HepG2 (cell line): ENCODE measurements around the gene IGDCC3.

Experiments
- ARNTL ChIP-seq: sonication (generic); formaldehyde crosslinking; IDR thresholded peaks from 2 replicates; pipeline ENCODE4 v1.4.0; 2020; ENCODE audit warnings: mild to moderate bottlenecking, missing genetic modification reagents
- FOXJ3 ChIP-seq: sonication (generic); formaldehyde crosslinking; IDR thresholded peaks from 2 replicates; pipeline ENCODE4 v1.4.0; 2020; ENCODE audit warnings: missing genetic modification reagents, mild to moderate bottlenecking, borderline replicate concordance
- SP2 ChIP-seq: sonication (generic); formaldehyde crosslinking; IDR thresholded peaks from 2 replicates; pipeline ENCODE4 v1.5.1; 2020; ENCODE audit warnings: mild to moderate bottlenecking, missing genetic modification reagents
- ZNF367 ChIP-seq: sonication (generic); formaldehyde crosslinking; IDR thresholded peaks from 2 replicates; pipeline ENCODE4 v1.4.0; 2020; ENCODE audit warnings: missing genetic modification reagents, borderline replicate concordance
- TF ChIP-seq, protein P1 (sequence below): sonication (generic); formaldehyde crosslinking; IDR thresholded peaks from 2 replicates; pipeline ENCODE4 v1.4.0; 2020; ENCODE audit warnings: mild to moderate bottlenecking, missing genetic modification reagents
- TF ChIP-seq, protein P2 (sequence below): sonication (generic); formaldehyde crosslinking; IDR thresholded peaks from 2 replicates; pipeline ENCODE4 v1.5.0; 2020; ENCODE audit warnings: mild to moderate bottlenecking, missing genetic modification reagents, moderate library complexity
- TF ChIP-seq, protein P3 (sequence below): IDR thresholded peaks from 2 replicates; pipeline ENCODE4 v1.6.1; 2012; ENCODE audit warnings: inconsistent platforms

DNA sequence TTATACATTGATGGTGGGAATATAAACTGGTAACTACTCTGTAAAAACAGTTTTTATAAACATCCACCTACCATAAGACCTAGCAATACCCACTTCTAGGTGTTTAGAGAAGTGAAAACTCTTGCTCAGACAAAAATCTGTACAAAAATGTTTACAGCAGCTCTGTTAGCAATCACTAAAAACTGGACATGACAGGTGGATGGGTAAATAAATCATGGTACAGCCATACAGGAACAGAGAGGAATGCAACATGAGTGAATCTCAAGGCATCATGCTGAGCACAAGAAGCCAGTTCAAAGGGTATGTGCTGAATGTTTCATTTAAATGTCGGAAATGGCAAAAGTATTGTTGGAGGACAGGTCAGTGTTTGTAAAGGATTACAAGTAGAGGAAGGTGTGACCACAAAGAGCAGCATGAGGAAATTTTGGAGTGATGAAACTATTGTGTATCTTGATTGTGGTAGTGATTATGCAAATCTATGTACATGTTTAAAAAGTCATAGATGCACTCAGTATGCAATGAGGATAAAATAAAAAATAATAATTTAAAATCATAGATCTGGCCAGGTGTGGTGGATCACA lies 84.8 kb downstream of the IGDCC3 start:
- TF ChIP-seq, protein P1, sequence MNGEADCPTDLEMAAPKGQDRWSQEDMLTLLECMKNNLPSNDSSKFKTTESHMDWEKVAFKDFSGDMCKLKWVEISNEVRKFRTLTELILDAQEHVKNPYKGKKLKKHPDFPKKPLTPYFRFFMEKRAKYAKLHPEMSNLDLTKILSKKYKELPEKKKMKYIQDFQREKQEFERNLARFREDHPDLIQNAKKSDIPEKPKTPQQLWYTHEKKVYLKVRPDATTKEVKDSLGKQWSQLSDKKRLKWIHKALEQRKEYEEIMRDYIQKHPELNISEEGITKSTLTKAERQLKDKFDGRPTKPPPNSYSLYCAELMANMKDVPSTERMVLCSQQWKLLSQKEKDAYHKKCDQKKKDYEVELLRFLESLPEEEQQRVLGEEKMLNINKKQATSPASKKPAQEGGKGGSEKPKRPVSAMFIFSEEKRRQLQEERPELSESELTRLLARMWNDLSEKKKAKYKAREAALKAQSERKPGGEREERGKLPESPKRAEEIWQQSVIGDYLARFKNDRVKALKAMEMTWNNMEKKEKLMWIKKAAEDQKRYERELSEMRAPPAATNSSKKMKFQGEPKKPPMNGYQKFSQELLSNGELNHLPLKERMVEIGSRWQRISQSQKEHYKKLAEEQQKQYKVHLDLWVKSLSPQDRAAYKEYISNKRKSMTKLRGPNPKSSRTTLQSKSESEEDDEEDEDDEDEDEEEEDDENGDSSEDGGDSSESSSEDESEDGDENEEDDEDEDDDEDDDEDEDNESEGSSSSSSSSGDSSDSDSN (CRISPR knock-in tag), result no peak
- TF ChIP-seq SP2 (CRISPR knock-in tag), result no peak
- no peak for TF ChIP-seq ZNF367
- TF ChIP-seq FOXJ3 (CRISPR knock-in tag), result no peak
- TF ChIP-seq, protein P2, sequence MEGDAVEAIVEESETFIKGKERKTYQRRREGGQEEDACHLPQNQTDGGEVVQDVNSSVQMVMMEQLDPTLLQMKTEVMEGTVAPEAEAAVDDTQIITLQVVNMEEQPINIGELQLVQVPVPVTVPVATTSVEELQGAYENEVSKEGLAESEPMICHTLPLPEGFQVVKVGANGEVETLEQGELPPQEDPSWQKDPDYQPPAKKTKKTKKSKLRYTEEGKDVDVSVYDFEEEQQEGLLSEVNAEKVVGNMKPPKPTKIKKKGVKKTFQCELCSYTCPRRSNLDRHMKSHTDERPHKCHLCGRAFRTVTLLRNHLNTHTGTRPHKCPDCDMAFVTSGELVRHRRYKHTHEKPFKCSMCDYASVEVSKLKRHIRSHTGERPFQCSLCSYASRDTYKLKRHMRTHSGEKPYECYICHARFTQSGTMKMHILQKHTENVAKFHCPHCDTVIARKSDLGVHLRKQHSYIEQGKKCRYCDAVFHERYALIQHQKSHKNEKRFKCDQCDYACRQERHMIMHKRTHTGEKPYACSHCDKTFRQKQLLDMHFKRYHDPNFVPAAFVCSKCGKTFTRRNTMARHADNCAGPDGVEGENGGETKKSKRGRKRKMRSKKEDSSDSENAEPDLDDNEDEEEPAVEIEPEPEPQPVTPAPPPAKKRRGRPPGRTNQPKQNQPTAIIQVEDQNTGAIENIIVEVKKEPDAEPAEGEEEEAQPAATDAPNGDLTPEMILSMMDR (CRISPR knock-in tag), result no peak
- TF ChIP-seq, protein P3, sequence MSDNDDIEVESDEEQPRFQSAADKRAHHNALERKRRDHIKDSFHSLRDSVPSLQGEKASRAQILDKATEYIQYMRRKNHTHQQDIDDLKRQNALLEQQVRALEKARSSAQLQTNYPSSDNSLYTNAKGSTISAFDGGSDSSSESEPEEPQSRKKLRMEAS, result no peak
- no peak for TF ChIP-seq ARNTL
